K562 treated with DMSO at 1 percent for 12 hours (cell line): Measurements from ENCODE around the gene MAS1L. TPM values are rescaled to one million over a fixed set of nuclear protein-coding genes. Genes with fewer than 3 reads are reported as not detected.

Experiments used
- total RNA-seq: library from RNA; unstranded; fragments of 300-600 nt; gene quantifications from 2 replicates; pipeline ENCODE4 v1.2.3, GENCODE V29; 2022; ENCODE audit not compliant: insufficient read depth

The MAS1L gene
- not detected in 2 replicates for total RNA-seq

GRCh38 chr6:29487660-29488059 is at the start of gene MAS1L:
Gene MAS1L (minus strand): TSS chr6:29487956. CDS start chr6:29487902, 54 bp downstream.

GRCh38 chr6:29456971-29457370 is 30.8 kb downstream of the MAS1L start, which contains the start of the genes OR11A1 and OR2H1:
Gene OR11A1 (minus strand): TSS chr6:29457071. CDS start chr6:29427641, 29,430 bp downstream.
Gene OR2H1 (plus strand): TSS chr6:29457155. CDS start chr6:29461770, 4,615 bp downstream.

GRCh38 chr6:29439006-29439405 is 48.8 kb downstream of the MAS1L start, which contains the start of gene OR10C1:
Gene OR10C1 (plus strand): TSS chr6:29439306. CDS start chr6:29440016, 710 bp downstream.

Other genes starting within 250 kb of the MAS1L start
- gene OR14J1, start 186.3 kb downstream of the MAS1L start, total RNA-seq: not detected in 2 replicates
- not detected in 2 replicates for gene OR5V1, start 119.1 kb downstream of the MAS1L start, total RNA-seq
- gene OR12D3, start 112.7 kb downstream of the MAS1L start, total RNA-seq: not detected in 2 replicates
- gene OR12D2, start 92.3 kb downstream of the MAS1L start, total RNA-seq: not detected in 2 replicates
- not detected in 2 replicates for gene OR12D1, start 73.0 kb downstream of the MAS1L start, total RNA-seq
- not detected in 2 replicates for gene OR10C1, start 48.6 kb downstream of the MAS1L start, total RNA-seq
- not detected in 2 replicates for gene OR11A1, start 30.9 kb downstream of the MAS1L start, total RNA-seq
- gene OR2H1, start 30.8 kb downstream of the MAS1L start, total RNA-seq: not detected in 2 replicates
- not detected in 2 replicates for gene UBD, start 71.8 kb upstream of the MAS1L start, total RNA-seq
- gene OR2H2, start 97.2 kb upstream of the MAS1L start, total RNA-seq: not detected in 2 replicates
- gene GABBR1, start 145.2 kb upstream of the MAS1L start, total RNA-seq: 3.0 and 13.3 TPM in 2 replicates
- not detected in 2 replicates for gene MOG, start 169.1 kb upstream of the MAS1L start, total RNA-seq
- gene ZFP57, start 193.2 kb upstream of the MAS1L start, total RNA-seq: not detected in 2 replicates
- not detected in 2 replicates for gene HLA-F, start 235.5 kb upstream of the MAS1L start, total RNA-seq